ENCODE measurements around the gene CYBA. TPM values are rescaled to one million over a fixed set of nuclear protein-coding genes. Genes with fewer than 3 reads are reported as not detected.
A peak's percentile ranks its signal among the peaks of the same experiment; 100 is the strongest.

Gene CYBA
- total and polyA plus RNA-seq, 2 of the 13 experiments (the other 11 are each of a cell fraction or from before 2014, with no cell fraction given) = 196 to 250 TPM

- TF ChIP-seq PAF1 (CRISPR knock-in tag; IDR thresholded peaks at IDR 0.05) (0 out of 2 replicates have a peak, but pooled peaks have one; percentile 28), TMF1 (CRISPR knock-in tag; IDR thresholded peaks at IDR 0.05; ENCODE audit: low read depth) (no peak), ATRX (CRISPR knock-in tag; IDR thresholded peaks at IDR 0.05; ENCODE audit: borderline replicate concordance) (no peak), ZNF883 (CRISPR knock-in tag; IDR thresholded peaks at IDR 0.05; ENCODE audit: not compliant biosample characterization) (peak; percentile 49), ZNF326 (CRISPR knock-in tag; IDR thresholded peaks at IDR 0.05; ENCODE audit: borderline replicate concordance) (peak; percentile 89; the same call in 1 of the 2 replicates), ELK4 (CRISPR knock-in tag; IDR thresholded peaks at IDR 0.05; ENCODE audit: borderline replicate concordance) (no peak), SP5 (CRISPR knock-in tag; IDR thresholded peaks at IDR 0.05; ENCODE audit: borderline replicate concordance, low read depth) (no peak), SKIL (CRISPR knock-in tag; IDR thresholded peaks at IDR 0.05; ENCODE audit: borderline replicate concordance) (no peak), ZNF850 (CRISPR knock-in tag; conservative IDR thresholded peaks at IDR 0.05) (no peak), RFXAP (CRISPR knock-in tag; IDR thresholded peaks at IDR 0.05; ENCODE audit: borderline replicate concordance) (no peak), ATF5 (CRISPR knock-in tag; IDR thresholded peaks at IDR 0.05; ENCODE audit: low read depth) (no peak; the same call in 1 of the 2 replicates), ZSCAN9 (CRISPR knock-in tag; IDR thresholded peaks at IDR 0.05; ENCODE audit: borderline replicate concordance) (no peak), HNRNPUL1 (IDR thresholded peaks at IDR 0.05; ENCODE audit: low read depth, low read length) (no peak), ZKSCAN1 (IDR thresholded peaks at IDR 0.05; ENCODE audit: low read length) (no peak), ZNF552 (CRISPR knock-in tag; IDR thresholded peaks at IDR 0.05; ENCODE audit: borderline replicate concordance) (no peak), E2F2 (CRISPR knock-in tag; IDR thresholded peaks at IDR 0.05; ENCODE audit: borderline replicate concordance) (no peak), SMARCE1 (IDR thresholded peaks at IDR 0.05; ENCODE audit: borderline replicate concordance) (no peak), SSRP1 (CRISPR knock-in tag; IDR thresholded peaks at IDR 0.05) (no peak), THYN1 (CRISPR knock-in tag; IDR thresholded peaks at IDR 0.05; ENCODE audit: borderline replicate concordance, low read depth) (no peak), RXRA (CRISPR knock-in tag; IDR thresholded peaks at IDR 0.05) (peak; percentile 69), ATF6 (CRISPR knock-in tag; conservative IDR thresholded peaks at IDR 0.05) (no peak), ZSCAN31 (CRISPR knock-in tag; IDR thresholded peaks at IDR 0.05; ENCODE audit: low read depth) (no peak)
Measured at GRCh38 chr16:88681084-88681680, 30.3 kb upstream of the CYBA start (continued).
